HK-2 (cell line): Measurements from ENCODE around the gene DENND10.
"Not testable (repeated sequence)": the region's sequence is repeated elsewhere in the genome, so short reads cannot be mapped to it uniquely, and the experiment has no call there.

Source experiments
- DNase-seq: peaks from one replicate; pipeline ENCODE4 v3.0.0-alpha.2; 2018; ENCODE audit not compliant: unreplicated experiment

The DENND10 gene, protein sequence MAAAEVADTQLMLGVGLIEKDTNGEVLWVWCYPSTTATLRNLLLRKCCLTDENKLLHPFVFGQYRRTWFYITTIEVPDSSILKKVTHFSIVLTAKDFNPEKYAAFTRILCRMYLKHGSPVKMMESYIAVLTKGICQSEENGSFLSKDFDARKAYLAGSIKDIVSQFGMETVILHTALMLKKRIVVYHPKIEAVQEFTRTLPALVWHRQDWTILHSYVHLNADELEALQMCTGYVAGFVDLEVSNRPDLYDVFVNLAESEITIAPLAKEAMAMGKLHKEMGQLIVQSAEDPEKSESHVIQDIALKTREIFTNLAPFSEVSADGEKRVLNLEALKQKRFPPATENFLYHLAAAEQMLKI

DNA sequence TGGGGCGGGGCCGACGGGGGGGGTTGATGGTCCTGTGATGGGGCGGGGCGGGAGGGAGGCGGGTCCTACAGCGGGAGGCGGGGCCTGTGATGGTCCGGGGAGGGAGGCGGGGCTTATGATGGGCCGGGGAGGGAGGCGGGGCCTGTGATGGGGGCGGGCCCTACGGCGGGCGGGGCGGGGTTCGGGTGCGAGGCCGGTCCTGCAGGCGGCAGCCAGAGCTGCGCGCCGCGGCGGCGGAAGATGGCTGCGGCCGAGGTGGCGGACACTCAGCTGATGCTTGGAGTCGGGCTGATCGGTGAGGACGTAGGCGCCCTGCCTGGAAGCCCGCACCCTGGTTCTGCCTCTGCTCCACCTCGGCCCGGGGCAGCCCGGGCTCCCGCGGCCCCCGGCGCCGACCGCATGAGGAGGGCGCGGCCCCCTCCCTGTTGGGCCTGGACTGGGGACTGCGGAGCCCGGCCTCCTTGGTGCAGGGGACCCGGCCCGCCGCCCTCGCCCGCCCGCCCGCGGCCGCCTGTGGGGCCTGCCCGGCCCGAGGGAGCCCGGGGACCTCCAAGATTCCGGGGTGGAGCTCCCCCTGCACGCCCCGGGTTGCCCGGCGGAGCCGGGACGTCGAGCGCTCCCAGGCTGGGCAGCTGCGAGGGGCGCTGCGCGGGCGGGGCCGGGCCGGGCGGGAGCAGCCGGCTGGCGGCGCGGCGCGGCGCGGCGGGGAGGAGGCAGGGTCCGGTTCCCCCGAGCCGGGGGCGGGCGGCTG lies at the start of gene DENND10:
Gene DENND10 (plus strand): TSS at position 211 of the 751 bp plus-strand sequence. CDS start 30 bp downstream, at position 241.
- peak; percentile 92 for DNase-seq

DNA sequence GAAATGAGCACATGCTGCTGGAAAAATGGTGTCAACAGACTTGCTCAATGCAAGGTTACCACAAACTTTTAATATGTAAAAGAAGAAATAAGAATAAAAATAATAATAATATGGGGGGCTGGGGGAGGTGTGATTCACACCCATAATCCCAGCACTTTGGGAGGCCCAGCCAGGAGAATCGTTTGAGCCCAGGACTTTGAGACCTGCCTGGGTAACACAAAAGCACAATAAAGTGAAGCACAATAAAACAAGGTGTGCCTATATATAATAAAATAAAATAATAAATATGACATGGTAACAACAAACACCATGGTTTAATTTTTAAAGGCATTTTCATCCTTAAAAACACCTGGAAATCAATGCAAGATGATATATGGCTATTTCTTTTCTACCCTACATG lies 48.4 kb upstream of the DENND10 start:
- no peak for DNase-seq

DNA sequence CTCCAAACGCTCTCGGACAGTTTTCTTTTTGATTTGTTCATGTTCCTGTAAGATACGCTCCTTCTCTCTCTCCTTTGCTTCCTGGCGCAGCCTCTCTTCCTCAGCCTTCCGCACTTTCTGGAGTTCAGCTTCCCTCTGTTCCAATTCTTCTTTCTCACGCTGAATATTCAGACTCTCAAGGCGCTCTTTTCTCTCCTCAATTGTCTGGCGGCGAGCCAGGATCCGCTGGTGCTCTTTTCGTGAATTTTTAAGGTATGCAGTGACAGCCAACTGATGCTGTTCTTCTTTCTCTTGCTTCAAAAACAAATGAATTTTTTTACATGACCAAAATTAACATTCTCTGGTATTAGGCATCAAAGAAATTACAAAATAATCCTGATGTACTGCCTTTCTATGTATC lies 45.9 kb upstream of the DENND10 start:
- no peak for DNase-seq

DNA sequence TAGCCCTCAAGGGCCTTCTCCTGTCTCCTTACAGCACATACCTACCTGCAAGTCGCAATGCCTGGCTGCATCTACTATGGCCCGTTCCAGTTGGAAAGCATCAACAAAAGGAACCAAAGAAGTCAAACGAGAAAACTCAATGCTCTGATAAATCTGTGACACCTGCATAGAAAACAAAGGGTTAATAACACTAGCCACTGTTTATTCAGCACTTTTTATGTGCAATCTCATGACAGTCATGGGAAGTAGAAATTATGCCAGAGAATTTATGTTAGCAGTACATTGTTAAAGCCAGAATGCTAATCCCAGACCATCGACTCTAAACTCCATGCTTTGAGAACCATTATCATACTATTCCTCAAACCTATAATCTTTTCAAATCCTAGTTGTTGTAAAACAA lies 44.4 kb upstream of the DENND10 start:
- DNase-seq: no peak

DNA sequence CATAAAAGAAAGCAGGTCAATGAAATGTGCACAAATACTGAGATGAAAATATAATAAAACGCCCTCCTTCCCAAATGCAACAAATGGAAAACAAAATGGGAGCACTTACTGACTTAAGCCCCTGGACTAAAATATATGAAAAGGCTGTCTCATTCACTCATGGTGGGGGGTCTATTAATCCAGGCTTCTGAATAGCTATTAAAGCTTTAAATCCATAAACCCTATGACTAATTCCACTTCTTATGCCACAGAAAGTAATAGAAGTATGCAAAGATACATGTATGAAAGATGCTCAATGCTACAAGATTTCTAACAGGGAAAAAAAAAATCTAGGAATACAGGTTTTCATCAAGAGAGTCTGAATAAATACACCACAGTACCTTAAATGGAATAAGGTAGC lies 43.8 kb upstream of the DENND10 start:
- DNase-seq: no peak

DNA sequence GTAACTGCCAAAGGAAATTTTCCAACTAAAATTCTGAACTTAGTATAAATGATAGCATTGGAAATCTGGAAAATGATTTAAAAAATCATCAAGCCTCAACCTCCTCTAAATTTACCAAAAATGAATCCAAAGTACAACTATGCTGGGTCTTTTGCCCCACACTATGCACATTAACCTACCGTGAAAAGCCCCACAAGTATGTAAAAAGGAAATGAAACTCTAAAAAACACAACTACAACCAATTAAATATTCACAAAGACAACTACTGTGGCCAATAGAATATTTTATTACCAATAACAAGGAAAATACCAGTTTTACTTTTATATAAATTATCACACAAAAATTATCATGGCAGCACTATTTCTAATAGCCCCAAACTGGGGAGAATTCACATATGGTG lies 42.6 kb upstream of the DENND10 start:
- DNase-seq: no peak

DNA sequence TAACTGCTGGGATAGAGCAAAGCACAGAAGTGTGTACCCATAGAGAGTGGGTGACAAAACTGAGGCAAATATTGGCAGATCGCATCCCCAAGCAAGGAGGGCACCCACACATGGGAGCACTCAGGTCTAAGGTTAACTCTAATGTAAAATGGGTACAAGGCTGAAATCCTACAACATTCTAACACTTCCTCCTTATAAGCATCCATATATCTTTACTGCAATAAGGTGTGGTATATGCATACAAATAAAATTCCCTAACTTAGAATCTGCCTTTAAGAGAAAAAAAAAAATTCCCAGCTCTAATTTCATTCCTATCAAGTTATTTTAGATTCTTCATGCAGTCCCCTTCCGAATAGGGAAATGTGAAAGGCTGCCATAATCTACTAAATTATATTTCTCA lies 42.0 kb upstream of the DENND10 start:
- no peak for DNase-seq

DNA sequence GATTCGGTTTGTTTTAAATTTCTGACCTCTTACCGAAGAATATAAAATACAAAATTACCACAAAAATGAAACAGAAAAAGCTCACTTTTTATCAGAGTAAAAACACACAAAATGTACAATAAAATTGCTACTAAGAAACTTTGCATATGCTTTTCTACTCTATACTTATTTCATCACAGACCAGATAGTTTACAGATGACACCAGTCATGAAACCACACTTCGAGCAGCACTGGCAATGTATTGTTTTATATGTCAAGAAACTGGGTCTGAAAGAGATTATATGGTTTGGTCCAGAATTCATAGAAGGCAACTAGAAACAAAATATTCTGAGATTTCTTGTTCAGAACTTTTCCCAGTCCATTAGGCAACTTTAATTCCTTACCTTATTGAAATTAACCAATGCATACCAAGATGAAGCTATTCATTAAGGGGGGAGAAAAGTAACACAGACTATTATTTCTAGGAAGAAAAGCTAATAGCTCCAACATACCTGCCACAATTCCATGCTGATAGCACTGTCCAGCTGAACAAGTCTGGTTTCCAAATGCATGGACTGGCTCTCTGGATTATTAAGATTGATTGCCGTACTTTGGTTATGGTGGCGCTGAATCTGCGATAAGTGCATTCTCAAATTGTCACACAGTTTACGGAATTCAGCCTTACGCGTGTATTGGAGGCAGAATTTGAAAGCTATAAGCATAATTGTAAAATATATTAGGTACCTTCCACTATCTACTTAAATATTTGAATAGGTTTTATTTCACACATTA lies 33.3 kb upstream of the DENND10 start:
- DNase-seq: no peak

DNA sequence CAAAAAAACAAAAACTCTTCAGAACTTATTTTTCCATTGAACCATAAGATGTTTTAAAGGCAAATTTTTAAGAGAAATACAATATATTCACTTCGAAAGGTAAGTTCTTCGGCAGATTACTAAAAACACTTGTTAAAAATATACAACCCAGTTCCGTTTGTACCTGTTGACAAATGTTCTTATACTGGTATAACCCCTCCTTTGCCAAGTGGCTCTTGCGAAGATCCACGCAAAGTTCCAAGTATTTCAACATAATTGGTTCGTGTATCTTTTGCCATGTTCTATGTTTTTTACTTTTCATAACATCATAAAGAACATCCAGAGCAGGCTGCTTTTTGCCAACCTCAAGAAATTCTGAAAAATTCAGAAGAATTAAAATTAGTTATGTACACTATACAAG lies 30.3 kb upstream of the DENND10 start:
- no peak for DNase-seq

DNA sequence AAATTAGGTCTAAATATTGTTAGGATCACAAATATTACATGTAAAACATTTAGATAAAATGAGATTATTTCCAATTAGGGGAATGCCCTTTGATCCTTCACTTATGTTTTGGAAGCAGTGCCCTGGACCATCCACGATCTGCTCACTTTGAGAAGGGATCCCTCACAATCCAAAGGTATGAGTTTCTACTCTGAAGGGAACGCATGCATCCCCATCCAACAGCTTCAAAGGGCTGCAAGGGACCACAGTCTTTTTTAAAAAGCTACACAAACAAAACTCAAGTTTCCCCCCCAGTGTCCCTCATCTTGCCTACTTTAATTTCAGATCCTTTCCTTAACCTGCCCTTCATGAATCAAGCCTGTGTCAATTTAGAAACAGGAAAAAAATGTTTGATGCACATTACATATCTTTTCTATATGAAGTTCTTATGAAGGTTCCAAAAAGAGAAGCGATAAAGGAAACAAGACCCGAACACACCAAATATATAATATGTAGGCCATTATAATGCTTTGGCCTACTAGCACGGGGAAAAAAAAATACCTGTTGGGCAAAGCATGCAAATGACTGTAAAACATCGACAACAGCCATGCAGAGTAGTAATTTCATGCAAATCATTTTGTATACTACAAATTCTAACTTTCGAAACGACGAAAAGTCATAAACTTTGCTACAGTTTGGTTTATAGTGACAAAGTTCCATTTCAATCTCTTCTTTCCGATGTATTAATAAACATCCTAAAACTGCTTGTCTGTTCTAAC lies 25.3 kb upstream of the DENND10 start:
- no peak for DNase-seq

DNA sequence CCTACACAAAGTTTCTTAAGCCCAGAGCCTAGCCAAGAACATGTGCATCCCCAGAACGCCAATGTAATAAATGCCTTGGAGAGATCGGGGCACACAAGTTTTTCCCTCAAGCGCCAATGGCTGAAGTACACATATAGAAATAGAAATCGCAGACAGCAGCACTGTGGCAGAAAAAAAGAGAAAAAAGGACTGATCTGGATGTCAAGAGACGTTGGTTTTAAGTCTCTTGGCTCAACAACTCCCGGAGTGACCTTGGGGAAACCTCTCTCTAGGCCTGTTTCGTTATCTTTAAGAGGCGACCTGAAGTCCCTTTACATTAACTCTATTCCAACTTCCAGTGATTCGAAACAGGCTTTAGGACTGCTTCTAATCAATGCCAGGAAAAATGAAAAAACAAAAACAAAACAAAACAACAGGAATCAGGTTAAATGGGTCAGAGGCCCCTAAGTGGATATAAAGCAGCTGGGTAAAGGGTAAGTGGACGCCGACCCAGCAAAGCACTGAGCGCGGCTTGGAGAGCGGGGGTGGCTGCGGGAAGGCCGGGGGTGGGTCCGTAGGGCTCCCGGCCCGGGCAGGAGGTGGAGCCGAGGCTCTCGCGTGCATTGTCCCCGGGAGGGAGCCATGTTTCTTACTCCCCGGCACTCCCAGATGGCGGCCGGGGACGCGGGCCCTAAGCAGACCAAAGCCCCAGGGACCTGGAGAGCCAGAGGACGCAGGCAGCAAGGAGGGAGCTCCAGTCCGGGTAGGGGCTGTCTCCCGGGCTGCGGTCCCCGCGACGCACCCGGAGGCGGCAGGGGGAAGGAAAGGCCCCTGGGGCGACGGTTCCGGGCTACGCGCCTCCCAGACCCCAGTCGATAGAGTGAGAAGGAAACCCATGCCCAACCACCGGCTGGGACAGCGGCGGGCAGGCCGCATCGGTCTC lies 24.1 kb upstream of the DENND10 start:
- peak; percentile 81 for DNase-seq

DNA sequence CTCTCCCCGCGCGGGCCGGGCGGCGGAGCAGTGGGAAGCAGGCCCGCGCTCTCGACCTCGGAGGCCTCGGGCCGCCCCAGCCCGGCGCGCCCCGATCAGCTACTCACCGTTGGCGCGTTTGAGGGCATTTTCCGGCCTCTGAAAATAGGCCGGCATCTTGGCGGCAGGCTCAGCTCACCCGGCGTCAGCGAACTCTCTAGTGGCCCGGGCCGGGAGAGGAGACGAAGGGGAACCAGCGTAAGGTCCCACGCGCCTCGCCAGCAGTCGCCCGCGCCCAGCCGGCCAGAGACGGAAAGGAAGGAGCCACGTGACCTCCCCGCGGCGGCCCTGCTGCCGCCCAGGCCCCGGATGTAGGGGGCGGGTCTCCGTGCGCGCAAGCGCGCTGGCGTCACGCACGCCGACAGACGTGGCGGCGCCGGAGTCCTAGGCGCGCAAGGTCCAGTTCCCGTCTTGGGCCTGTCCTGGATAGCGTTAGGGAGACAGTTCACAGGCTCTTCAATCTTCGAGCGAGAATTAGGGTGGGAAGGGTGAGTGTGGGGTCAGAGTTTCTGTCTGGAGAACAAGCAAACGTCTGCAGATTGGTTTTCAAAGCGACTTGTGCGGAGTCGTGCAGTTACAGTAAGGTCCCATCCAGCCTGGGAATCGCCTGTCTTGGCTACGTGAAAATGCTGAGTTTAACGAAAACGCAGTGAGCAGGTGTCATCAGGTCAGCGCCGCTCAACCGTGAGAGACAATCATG lies 23.2 kb upstream of the DENND10 start, which contains the start of gene EIF3A:
Gene EIF3A (minus strand): TSS at position 297 of the 739 bp plus-strand sequence. CDS start 141 bp downstream, at position 156.
- DNase-seq: peak; percentile 95

DNA sequence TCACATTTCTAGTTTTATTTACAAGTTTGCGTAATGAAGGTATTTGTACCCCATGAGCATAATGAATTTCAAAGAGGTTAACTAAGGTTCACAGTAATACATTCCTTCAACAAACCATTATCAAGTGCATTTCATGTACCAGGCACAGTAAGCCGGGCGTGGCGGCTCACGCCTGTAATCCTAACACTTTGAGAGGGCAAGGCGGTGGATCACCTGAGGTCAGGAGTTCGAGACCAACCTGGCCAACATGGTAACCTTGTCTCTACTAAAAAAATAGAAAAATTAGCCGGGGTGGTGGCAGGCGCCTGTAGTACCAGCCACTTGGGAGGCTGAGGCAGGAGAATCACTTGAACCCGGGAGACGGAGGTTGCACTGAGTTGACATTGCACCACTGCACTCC lies 19.0 kb upstream of the DENND10 start:
- DNase-seq: no peak

DNA sequence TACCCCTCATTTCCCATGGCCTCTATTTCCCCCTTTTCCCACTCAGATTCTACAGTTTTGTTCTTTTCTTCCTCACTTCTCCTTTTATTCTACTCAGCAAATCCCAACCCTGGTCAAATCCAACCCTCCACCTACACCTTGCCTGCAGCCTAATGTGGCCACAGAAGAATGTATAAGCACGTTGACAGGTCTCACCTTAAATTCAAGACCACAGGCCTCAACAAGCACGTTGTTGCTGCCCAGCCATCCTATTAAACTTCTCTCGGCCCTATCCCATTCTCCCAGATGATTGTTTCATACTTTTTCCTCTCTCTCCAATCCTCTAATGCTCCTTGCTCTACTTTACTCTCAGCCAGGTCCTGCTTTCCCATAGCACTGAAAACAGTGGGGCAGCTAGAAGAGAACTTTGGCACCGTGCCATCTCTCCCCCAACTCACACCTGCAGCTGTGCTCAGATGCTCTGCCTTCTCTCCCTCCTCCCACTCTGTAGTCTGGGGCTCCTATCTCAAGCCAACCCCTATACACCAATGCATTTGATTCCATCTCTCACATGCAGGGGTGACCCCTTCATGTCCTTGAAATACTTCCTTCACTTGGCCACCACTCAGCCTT lies 16.5 kb upstream of the DENND10 start:
- DNase-seq: no peak

DNA sequence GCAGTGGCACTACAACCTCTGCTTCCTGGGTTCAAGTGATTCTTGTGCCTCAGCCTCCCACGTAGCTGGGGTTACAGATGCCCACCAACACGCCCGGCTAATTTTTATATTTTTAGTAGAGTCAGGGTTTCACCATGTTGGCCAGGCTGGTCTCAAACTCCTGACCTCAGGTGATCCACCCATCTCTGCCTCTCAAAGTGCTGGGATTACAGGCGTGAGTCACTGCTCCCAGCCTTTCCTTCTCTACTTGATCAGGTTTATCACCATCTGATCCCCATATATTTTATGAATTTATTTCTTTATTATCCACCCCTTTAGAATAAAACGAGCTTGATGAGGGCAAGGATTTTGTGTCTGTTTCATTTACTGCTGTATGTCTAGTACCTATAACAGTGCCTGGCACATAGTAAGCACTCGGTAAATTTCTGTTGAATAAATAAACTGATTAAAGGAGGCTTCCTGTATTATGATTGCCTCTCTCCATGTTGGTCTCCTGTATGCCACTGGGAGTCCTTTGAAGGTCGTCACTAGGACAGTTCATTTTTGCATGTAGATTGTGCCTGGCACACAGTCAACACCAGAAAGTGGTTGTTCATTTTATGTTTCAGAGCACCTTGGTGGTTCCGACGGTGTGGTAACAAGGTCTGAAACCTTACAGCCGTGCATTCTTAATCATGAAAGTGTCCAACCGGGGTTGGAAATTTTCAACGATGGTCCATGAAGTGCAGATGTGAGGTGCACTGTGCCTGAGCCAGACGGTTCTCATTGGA lies 13.7 kb upstream of the DENND10 start:
- DNase-seq: no peak

DNA sequence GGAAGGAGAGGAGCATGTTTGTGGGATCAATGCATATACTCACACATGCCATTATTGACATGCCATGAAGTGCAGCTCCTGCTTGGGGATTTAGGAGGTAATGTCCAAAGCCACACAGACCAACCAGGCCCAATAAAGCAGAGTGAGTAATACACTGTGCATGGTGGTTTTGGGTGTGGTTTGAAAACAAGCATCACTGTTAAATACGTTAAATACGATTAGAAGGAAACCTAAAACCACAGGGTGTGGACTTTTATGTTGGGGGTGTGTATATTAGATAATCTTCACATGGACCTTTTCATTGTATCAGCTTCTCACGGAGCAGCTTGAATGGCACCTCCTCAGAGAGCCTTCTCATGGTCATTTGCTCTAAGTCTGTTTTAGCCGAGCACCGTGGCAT lies 12.9 kb upstream of the DENND10 start:
- no peak for DNase-seq

DNA sequence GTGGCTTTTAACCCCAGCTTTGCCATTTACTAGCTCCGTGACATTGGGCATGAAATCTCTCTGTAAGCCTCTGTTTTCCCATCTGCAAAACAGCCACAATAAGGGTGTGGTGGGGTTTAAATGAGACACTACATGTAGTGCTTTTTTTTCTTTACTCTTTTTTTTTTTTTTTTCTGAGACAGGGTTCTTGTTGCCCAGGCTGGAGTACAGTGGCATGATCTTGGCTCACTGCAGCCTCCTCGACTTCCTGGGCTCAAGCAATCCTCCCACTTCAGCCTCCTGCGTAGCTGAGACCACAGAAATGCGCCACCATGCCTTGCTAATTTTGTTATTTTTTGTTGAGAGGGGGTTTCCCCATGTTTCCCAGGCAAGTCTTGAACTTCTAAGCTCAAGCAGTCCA lies 8.3 kb upstream of the DENND10 start:
- DNase-seq: no peak

DNA sequence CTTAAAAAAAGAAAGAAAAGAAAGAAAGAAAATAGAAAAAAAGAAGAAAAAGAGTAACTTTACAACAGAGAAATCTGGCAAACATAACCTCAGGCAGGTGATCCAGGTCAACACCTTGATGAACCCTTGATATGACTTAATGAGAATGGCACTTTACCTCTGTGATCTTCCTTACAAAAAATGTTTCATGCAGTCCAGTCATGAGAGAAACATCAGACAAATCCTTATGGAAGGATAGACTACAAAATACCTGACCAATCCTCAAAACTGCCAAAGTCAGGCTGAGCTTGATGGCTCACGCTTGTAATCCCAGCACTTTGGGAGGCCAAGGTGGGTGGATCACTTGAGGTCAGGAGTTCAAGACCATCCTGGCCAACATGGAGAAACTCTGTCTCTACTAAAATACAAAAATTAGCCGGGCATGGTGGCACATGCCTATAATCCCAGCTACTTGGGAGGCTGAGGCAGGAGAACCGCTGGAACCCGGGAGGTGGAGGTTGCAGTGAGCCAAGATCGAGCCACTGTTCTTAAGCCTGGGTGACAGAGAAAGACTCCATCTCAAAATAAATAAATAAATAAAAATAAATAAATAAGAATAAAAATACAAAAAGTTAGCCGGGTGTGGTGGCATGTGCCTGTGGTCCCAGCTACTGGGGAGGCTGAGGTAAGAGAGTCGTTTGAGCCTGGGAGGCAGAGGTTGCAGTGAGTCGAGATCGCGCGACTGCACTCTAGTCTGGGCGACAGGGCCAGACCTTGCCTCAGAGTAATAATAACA lies 7.1 kb upstream of the DENND10 start:
- DNase-seq: not testable (repeated sequence)
